Ramos (cell line): ENCODE measurements around the gene CNOT11.
"Not testable (repeated sequence)": the region's sequence is repeated elsewhere in the genome, so short reads cannot be mapped to it uniquely, and the experiment has no call there.

Experiments used
- in situ Hi-C: fragments of 300-500 bp; cut with MboI; formaldehyde crosslinking; loops from one replicate; pipeline ENCODE4 v1.14.3; 2022; ENCODE audit warnings: low sequenced_read_pairs; ENCODE audit not compliant: unreplicated experiment

CNOT11 gene

GRCh38 chr2:101305492-101306078 lies 52.9 kb downstream of the CNOT11 start:
- in situ Hi-C loops, result no loop called here

GRCh38 chr2:101306410-101306809 lies 53.7 kb downstream of the CNOT11 start:
- in situ Hi-C loops, result no loop called here

GRCh38 chr2:101307503-101307902 lies 54.8 kb downstream of the CNOT11 start:
- in situ Hi-C loops, result no loop called here

- in situ Hi-C loops, result no loop called here
Measured at GRCh38 chr2:101307950-101308431, 55.3 kb downstream of the CNOT11 start.

GRCh38 chr2:101308432-101309210 lies 55.9 kb downstream of the CNOT11 start, which contains the start of gene RNF149:
TSS of gene RNF149 (minus strand) at chr2:101308701. CDS start at chr2:101308588, 113 bp downstream.
- in situ Hi-C loops, result no loop called here

- in situ Hi-C loops, result no loop called here
Measured at GRCh38 chr2:101310090-101310833, 57.6 kb downstream of the CNOT11 start.

GRCh38 chr2:101310834-101311695 lies 58.4 kb downstream of the CNOT11 start:
- in situ Hi-C loops, result no loop called here

GRCh38 chr2:101311696-101312017 lies 59.0 kb downstream of the CNOT11 start:
- in situ Hi-C loops, result no loop called here

GRCh38 chr2:101316568-101316967 lies 63.9 kb downstream of the CNOT11 start:
- in situ Hi-C loops, result not testable (repeated sequence)
